Measurements from ENCODE around the gene WDR7. TPM values are rescaled to one million over a fixed set of nuclear protein-coding genes. Genes with fewer than 3 reads are reported as not detected.

The WDR7 gene
- total and polyA plus RNA-seq, 5 donors from 2014 or later: 27.8 to 76.4 (median 31.0) TPM

GRCh38 chr18:56947236-56947635 is 296.1 kb downstream of the WDR7 start:
- H3K27ac Mint-ChIP-seq: no peak overlapping the region
- Histone ChIP-seq H3K4me3 (ENCODE audit: low read depth, low read length) (no peak overlapping the region), H3K27ac (ENCODE audit: insufficient read depth, low read length, poor library complexity, severe bottlenecking) (no peak overlapping the region), H3K27me3 (ENCODE audit: control insufficient read depth, insufficient read depth, low read length) (no peaks in the 10 kb centered on the region), H3K9me3 (ENCODE audit: control insufficient read depth in 2 of 2, low read length in 2 of 2) (no peaks in the 10 kb centered on the region), H3K36me3 (ENCODE audit: control insufficient read depth, insufficient read depth, low read length) (no peaks in the 10 kb centered on the region), H3K4me1 (ENCODE audit: control insufficient read depth, insufficient read depth, low read length, poor library complexity, severe bottlenecking) (no peaks in the 10 kb centered on the region)
- no peaks in the 10 kb centered on the region for H3K27me3 Mint-ChIP-seq
- H3K4me3 Mint-ChIP-seq: no peak overlapping the region
- H3K36me3 Mint-ChIP-seq: peaks cover 38% of the 10 kb centered on the region
- DNase-seq: no peak
- no peak for ATAC-seq (ENCODE audit: low read depth in 2 of 2)
- H3K9me3 Mint-ChIP-seq: no peaks in the 10 kb centered on the region
- peaks cover 0 to 6% (median 0%) of the 10 kb centered on the region in 4 donors for H3K4me1 Mint-ChIP-seq

- Mint-ChIP-seq H3K4me3 (no peak overlapping the region), H3K4me1 (peaks cover 0 to 6% (median 0%) of the 10 kb centered on the region in 4 donors), H3K36me3 (peaks cover 35% of the 10 kb centered on the region), H3K27ac (no peak overlapping the region), H3K27me3 (no peaks in the 10 kb centered on the region), H3K9me3 (no peaks in the 10 kb centered on the region)
- no peak for DNase-seq
- ATAC-seq (ENCODE audit: low read depth in 2 of 2): no peak
- H3K9me3 ChIP-seq (ENCODE audit: control insufficient read depth in 2 of 2, low read length in 2 of 2): no peaks in the 10 kb centered on the region
- peaks cover 5% of the 10 kb centered on the region for H3K36me3 ChIP-seq (ENCODE audit: control insufficient read depth, insufficient read depth, low read length)
- no peaks in the 10 kb centered on the region for H3K27me3 ChIP-seq (ENCODE audit: control insufficient read depth, insufficient read depth, low read length)
- H3K4me3 ChIP-seq (ENCODE audit: low read depth, low read length): no peak overlapping the region
- no peaks in the 10 kb centered on the region for H3K4me1 ChIP-seq (ENCODE audit: control insufficient read depth, insufficient read depth, low read length, poor library complexity, severe bottlenecking)
- no peak overlapping the region for H3K27ac ChIP-seq (ENCODE audit: insufficient read depth, low read length, poor library complexity, severe bottlenecking)
Observed at GRCh38 chr18:56952026-56952425, 300.9 kb downstream of the WDR7 start.

- DNase-seq (no peak), ATAC-seq (ENCODE audit: low read depth in 2 of 2) (no peak)
- Histone ChIP-seq H3K27ac (ENCODE audit: insufficient read depth, low read length, poor library complexity, severe bottlenecking) (no peak overlapping the region), H3K27me3 (ENCODE audit: control insufficient read depth, insufficient read depth, low read length) (no peaks in the 10 kb centered on the region), H3K36me3 (ENCODE audit: control insufficient read depth, insufficient read depth, low read length) (peaks cover 5% of the 10 kb centered on the region), H3K4me1 (ENCODE audit: control insufficient read depth, insufficient read depth, low read length, poor library complexity, severe bottlenecking) (no peaks in the 10 kb centered on the region), H3K9me3 (ENCODE audit: control insufficient read depth in 2 of 2, low read length in 2 of 2) (no peaks in the 10 kb centered on the region), H3K4me3 (ENCODE audit: low read depth, low read length) (no peak overlapping the region)
- Mint-ChIP-seq H3K36me3 (peaks cover 42% of the 10 kb centered on the region), H3K4me1 (peaks cover 0 to 10% (median 0%) of the 10 kb centered on the region in 4 donors), H3K27ac (no peak overlapping the region), H3K27me3 (no peaks in the 10 kb centered on the region), H3K9me3 (no peaks in the 10 kb centered on the region), H3K4me3 (no peak overlapping the region)
Observed at GRCh38 chr18:56953428-56954198, 302.5 kb downstream of the WDR7 start.

GRCh38 chr18:56955490-56955889 is 304.3 kb downstream of the WDR7 start:
- DNase-seq (no peak), ATAC-seq (ENCODE audit: low read depth in 2 of 2) (no peak)
- Histone ChIP-seq H3K9me3 (ENCODE audit: control insufficient read depth in 2 of 2, low read length in 2 of 2) (no peaks in the 10 kb centered on the region), H3K4me1 (ENCODE audit: control insufficient read depth, insufficient read depth, low read length, poor library complexity, severe bottlenecking) (no peaks in the 10 kb centered on the region), H3K27me3 (ENCODE audit: control insufficient read depth, insufficient read depth, low read length) (no peaks in the 10 kb centered on the region), H3K36me3 (ENCODE audit: control insufficient read depth, insufficient read depth, low read length) (peaks cover 5% of the 10 kb centered on the region), H3K4me3 (ENCODE audit: low read depth, low read length) (no peak overlapping the region), H3K27ac (ENCODE audit: insufficient read depth, low read length, poor library complexity, severe bottlenecking) (no peak overlapping the region)
- no peaks in the 10 kb centered on the region for H3K27me3 Mint-ChIP-seq
- H3K27ac Mint-ChIP-seq: no peak overlapping the region
- no peaks in the 10 kb centered on the region for H3K9me3 Mint-ChIP-seq
- peaks cover 0 to 5% (median 0%) of the 10 kb centered on the region in 4 donors for H3K4me1 Mint-ChIP-seq
- H3K36me3 Mint-ChIP-seq: peaks cover 44% of the 10 kb centered on the region
- H3K4me3 Mint-ChIP-seq: no peak overlapping the region

DNA sequence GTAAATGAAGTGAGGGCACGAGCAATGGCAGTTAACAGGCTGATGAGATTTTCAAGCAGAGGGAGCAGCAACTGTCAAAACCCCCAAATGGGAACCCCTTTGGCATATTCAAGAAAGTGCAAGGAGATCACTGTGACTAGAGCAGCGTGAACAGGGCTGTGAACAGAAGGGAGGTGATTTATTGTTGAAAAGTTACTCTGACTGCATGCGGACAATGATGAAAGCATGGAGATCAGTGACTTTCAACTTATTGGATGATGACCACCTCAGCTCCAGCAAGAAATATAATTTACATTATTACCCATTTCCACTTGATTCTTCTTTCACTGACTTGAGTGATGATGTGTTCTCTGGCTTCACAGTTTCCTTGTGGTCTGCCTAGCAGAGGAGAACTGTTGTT is 308.0 kb downstream of the WDR7 start:
- Mint-ChIP-seq H3K36me3 (peaks cover 45% of the 10 kb centered on the region), H3K27ac (no peak overlapping the region)
- ATAC-seq (ENCODE audit: low read depth in 2 of 2): no peak

GRCh38 chr18:56962322-56962721 is 311.2 kb downstream of the WDR7 start:
- Histone ChIP-seq H3K4me1 (ENCODE audit: control insufficient read depth, insufficient read depth, low read length, poor library complexity, severe bottlenecking) (no peaks in the 10 kb centered on the region), H3K27ac (ENCODE audit: insufficient read depth, low read length, poor library complexity, severe bottlenecking) (no peak overlapping the region), H3K9me3 (ENCODE audit: control insufficient read depth in 2 of 2, low read length in 2 of 2) (no peaks in the 10 kb centered on the region), H3K36me3 (ENCODE audit: control insufficient read depth, insufficient read depth, low read length) (peaks cover 5% of the 10 kb centered on the region), H3K4me3 (ENCODE audit: low read depth, low read length) (no peak overlapping the region), H3K27me3 (ENCODE audit: control insufficient read depth, insufficient read depth, low read length) (no peaks in the 10 kb centered on the region)
- H3K4me1 Mint-ChIP-seq: peaks cover 0 to 5% (median 2%) of the 10 kb centered on the region in 4 donors
- H3K27me3 Mint-ChIP-seq: no peaks in the 10 kb centered on the region
- no peak for ATAC-seq (ENCODE audit: low read depth in 2 of 2)
- peaks cover 42% of the 10 kb centered on the region for H3K36me3 Mint-ChIP-seq
- H3K9me3 Mint-ChIP-seq: peaks cover 0 to 1% (median 0%) of the 10 kb centered on the region in 7 donors
- H3K27ac Mint-ChIP-seq: no peak overlapping the region
- H3K4me3 Mint-ChIP-seq: no peak overlapping the region
- no peak for DNase-seq

More for the DNA sequence above, 308.0 kb downstream of the WDR7 start:
- H3K4me1 Mint-ChIP-seq: peaks cover 0 to 5% (median 0%) of the 10 kb centered on the region in 4 donors
- no peak overlapping the region for H3K4me3 ChIP-seq (ENCODE audit: low read depth, low read length)
- no peaks in the 10 kb centered on the region for H3K27me3 ChIP-seq (ENCODE audit: control insufficient read depth, insufficient read depth, low read length)
- no peaks in the 10 kb centered on the region for H3K4me1 ChIP-seq (ENCODE audit: control insufficient read depth, insufficient read depth, low read length, poor library complexity, severe bottlenecking)
- no peaks in the 10 kb centered on the region for H3K9me3 Mint-ChIP-seq
- H3K4me3 Mint-ChIP-seq: no peak overlapping the region
- DNase-seq: no peak
- no peak overlapping the region for H3K27ac ChIP-seq (ENCODE audit: insufficient read depth, low read length, poor library complexity, severe bottlenecking)
- no peaks in the 10 kb centered on the region for H3K27me3 Mint-ChIP-seq
- no peaks in the 10 kb centered on the region for H3K9me3 ChIP-seq (ENCODE audit: control insufficient read depth in 2 of 2, low read length in 2 of 2)
- H3K36me3 ChIP-seq (ENCODE audit: control insufficient read depth, insufficient read depth, low read length): peaks cover 9% of the 10 kb centered on the region

DNA sequence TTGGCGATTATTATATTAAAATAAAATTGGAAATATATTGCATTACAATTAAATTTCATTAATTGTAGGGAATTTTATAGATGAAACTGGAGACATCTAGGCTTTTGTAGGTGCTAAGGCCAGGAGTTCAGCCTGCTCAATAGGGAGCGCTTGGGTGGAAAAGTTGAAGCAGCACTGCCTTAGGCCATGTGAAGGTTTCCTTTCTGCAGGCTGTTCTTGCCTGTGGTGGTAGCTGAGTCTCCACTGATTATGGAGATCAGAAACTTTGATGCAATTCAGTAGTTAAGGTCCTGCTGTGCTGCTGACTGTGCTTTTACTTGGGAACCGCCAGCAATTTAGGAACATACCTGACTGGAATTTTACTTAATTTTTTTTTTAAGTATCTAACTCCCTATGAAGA is 315.9 kb downstream of the WDR7 start:
- no peak overlapping the region for H3K4me3 ChIP-seq (ENCODE audit: low read depth, low read length)
- H3K36me3 Mint-ChIP-seq: peaks cover 41% of the 10 kb centered on the region
- H3K4me1 Mint-ChIP-seq: peaks cover 0 to 4% (median under 1%) of the 10 kb centered on the region in 4 donors
- H3K27ac Mint-ChIP-seq: no peak overlapping the region
- peaks cover 0 to 4% (median 0%) of the 10 kb centered on the region in 7 donors for H3K9me3 Mint-ChIP-seq
- no peaks in the 10 kb centered on the region for H3K4me1 ChIP-seq (ENCODE audit: control insufficient read depth, insufficient read depth, low read length, poor library complexity, severe bottlenecking)
- no peak overlapping the region for H3K27ac ChIP-seq (ENCODE audit: insufficient read depth, low read length, poor library complexity, severe bottlenecking)
- ATAC-seq (ENCODE audit: low read depth in 2 of 2): no peak
- no peaks in the 10 kb centered on the region for H3K27me3 Mint-ChIP-seq
- peaks cover 8% of the 10 kb centered on the region for H3K36me3 ChIP-seq (ENCODE audit: control insufficient read depth, insufficient read depth, low read length)
- DNase-seq: no peak
- no peaks in the 10 kb centered on the region for H3K9me3 ChIP-seq (ENCODE audit: control insufficient read depth in 2 of 2, low read length in 2 of 2)
- H3K27me3 ChIP-seq (ENCODE audit: control insufficient read depth, insufficient read depth, low read length): no peaks in the 10 kb centered on the region
- H3K4me3 Mint-ChIP-seq: no peak overlapping the region

GRCh38 chr18:56973487-56973886 is 322.3 kb downstream of the WDR7 start:
- DNase-seq (no peak), ATAC-seq (ENCODE audit: low read depth in 2 of 2) (no peak)
- peaks cover 29% of the 10 kb centered on the region for H3K36me3 Mint-ChIP-seq
- Histone ChIP-seq H3K4me3 (ENCODE audit: low read depth, low read length) (no peak overlapping the region), H3K27me3 (ENCODE audit: control insufficient read depth, insufficient read depth, low read length) (no peaks in the 10 kb centered on the region), H3K36me3 (ENCODE audit: control insufficient read depth, insufficient read depth, low read length) (peaks cover 7% of the 10 kb centered on the region), H3K4me1 (ENCODE audit: control insufficient read depth, insufficient read depth, low read length, poor library complexity, severe bottlenecking) (no peaks in the 10 kb centered on the region), H3K27ac (ENCODE audit: insufficient read depth, low read length, poor library complexity, severe bottlenecking) (no peak overlapping the region), H3K9me3 (ENCODE audit: control insufficient read depth in 2 of 2, low read length in 2 of 2) (no peaks in the 10 kb centered on the region)
- no peak overlapping the region for H3K27ac Mint-ChIP-seq
- no peaks in the 10 kb centered on the region for H3K27me3 Mint-ChIP-seq
- H3K4me3 Mint-ChIP-seq: no peak overlapping the region
- peaks cover 0 to 4% (median 0%) of the 10 kb centered on the region in 7 donors for H3K9me3 Mint-ChIP-seq
- peaks cover 0 to 2% (median 0%) of the 10 kb centered on the region in 4 donors for H3K4me1 Mint-ChIP-seq

Data from CD4-positive, CD25-positive, alpha-beta regulatory T cell (primary cell).